IPS-20b (cell line): ENCODE results near the gene RCAN3.

Source experiments
- H3K27ac ChIP-seq: one replicate; pipeline ENCODE4 v1.5.1; 2013; ENCODE audit warnings: low read length
- H3K27me3 ChIP-seq: 2 replicates; pipeline ENCODE4 v1.6.1; 2013; ENCODE audit warnings: mild to moderate bottlenecking, low read length, inconsistent platforms; ENCODE audit not compliant: insufficient read depth
- H3K36me3 ChIP-seq: 2 replicates; pipeline ENCODE4 v1.6.1; 2013; ENCODE audit warnings: low read depth, mild to moderate bottlenecking, inconsistent platforms, low read length, moderate library complexity; ENCODE audit not compliant: insufficient read depth
- H3K4me1 ChIP-seq: 2 replicates; pipeline ENCODE4 v1.6.1; 2013; ENCODE audit warnings: mild to moderate bottlenecking, control low read depth, inconsistent platforms, low read length, moderate library complexity; ENCODE audit not compliant: insufficient read depth
- H3K4me3 ChIP-seq: 2 replicates; pipeline ENCODE4 v1.5.1; 2013; ENCODE audit warnings: mild to moderate bottlenecking, low read length, inconsistent platforms
- H3K9ac ChIP-seq: 2 replicates; pipeline ENCODE4 v1.6.1; 2013; ENCODE audit warnings: low read depth, mild to moderate bottlenecking, inconsistent platforms, low read length, moderate library complexity
- H3K9me3 ChIP-seq: 2 replicates; pipeline ENCODE4 v1.6.1; 2013; ENCODE audit warnings: mild to moderate bottlenecking, low read depth, low read length, inconsistent platforms; ENCODE audit not compliant: insufficient read depth

RCAN3 gene

DNA sequence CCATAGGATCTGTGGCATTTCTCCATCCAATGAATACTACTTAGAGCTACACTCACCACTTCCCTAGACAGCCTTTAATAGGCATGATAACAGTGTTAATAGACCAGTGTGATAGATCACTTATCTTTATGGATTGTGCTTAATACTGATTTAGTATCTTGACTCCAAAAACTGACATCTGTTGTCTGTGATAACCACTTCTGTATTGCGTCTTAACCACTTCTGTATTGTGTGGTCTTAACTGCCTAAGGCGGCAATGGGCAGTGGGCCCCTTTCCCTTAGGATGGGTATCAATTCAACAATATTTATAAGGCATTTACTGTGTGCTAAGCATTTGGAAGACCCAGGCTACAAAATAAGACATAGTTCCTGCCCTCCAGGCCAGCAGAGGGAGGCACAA lies 32.0 kb upstream of the RCAN3 start:
- Histone ChIP-seq H3K9me3 (no peaks in the 10 kb centered on the region), H3K9ac (no peak overlapping the region), H3K4me3 (no peak overlapping the region), H3K27me3 (no peaks in the 10 kb centered on the region), H3K27ac (no peak overlapping the region), H3K36me3 (no peaks in the 10 kb centered on the region), H3K4me1 (peaks cover 6% of the 10 kb centered on the region)

GRCh38 chr1:24472527-24473251 lies 29.9 kb upstream of the RCAN3 start:
- H3K36me3 ChIP-seq: no peaks in the 10 kb centered on the region
- H3K4me1 ChIP-seq: no peaks in the 10 kb centered on the region; the same call in 1 of the 2 replicates
- no peaks in the 10 kb centered on the region for H3K27me3 ChIP-seq
- no peak overlapping the region for H3K4me3 ChIP-seq
- no peaks in the 10 kb centered on the region for H3K9me3 ChIP-seq
- H3K27ac ChIP-seq: no peak overlapping the region
- no peak overlapping the region for H3K9ac ChIP-seq

DNA sequence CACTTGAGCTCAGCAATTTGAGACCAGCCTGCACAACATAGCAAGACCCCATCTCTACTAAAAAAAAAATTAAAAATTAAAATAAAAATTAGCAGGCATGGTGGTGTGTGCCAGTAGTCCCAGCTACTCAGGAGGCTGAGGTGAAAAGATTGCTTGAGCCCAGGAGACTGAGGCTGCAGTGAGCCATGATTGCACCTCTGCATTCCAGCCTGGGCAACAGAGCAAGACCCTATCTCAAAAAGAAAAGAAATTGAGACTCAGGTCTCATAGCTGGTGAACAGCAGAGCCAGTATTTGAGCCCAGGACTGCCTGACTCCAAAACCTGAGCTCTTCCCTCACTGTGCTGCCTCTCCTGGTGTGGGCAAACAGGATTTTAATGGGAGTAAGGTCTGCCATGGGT lies 28.4 kb upstream of the RCAN3 start:
- no peak overlapping the region for H3K27ac ChIP-seq
- no peak overlapping the region for H3K9ac ChIP-seq
- no peaks in the 10 kb centered on the region for H3K9me3 ChIP-seq
- H3K4me3 ChIP-seq: no peak overlapping the region
- no peaks in the 10 kb centered on the region for H3K27me3 ChIP-seq
- no peaks in the 10 kb centered on the region for H3K36me3 ChIP-seq
- no peaks in the 10 kb centered on the region; the same call in 1 of the 2 replicates for H3K4me1 ChIP-seq

- H3K9ac ChIP-seq: no peak overlapping the region
- H3K27ac ChIP-seq: no peak overlapping the region
- H3K4me3 ChIP-seq: no peak overlapping the region
- H3K27me3 ChIP-seq: no peaks in the 10 kb centered on the region
- no peaks in the 10 kb centered on the region for H3K36me3 ChIP-seq
- no peaks in the 10 kb centered on the region for H3K4me1 ChIP-seq
- no peaks in the 10 kb centered on the region for H3K9me3 ChIP-seq
Observed at GRCh38 chr1:24475700-24476099, 26.9 kb upstream of the RCAN3 start.

DNA sequence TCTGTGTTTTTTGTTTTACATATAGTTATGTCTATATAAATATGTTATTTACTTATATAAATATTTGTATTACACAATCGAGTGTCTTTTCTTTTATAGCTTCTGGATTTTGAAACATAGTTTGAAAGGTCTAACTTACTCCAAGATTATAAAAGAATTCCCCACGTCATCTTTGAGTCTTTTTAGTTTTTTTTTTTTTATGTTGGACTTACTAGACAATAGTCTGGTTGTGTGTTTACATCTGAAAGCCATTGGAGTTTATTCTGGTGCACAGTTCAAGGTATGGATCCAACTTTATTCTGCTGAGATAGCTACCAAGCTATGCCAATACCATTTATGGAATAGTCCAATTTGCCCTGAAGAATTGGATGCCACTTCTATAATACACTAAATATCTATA lies 26.1 kb upstream of the RCAN3 start:
- no peaks in the 10 kb centered on the region; the same call in 1 of the 2 replicates for H3K4me1 ChIP-seq
- H3K27ac ChIP-seq: no peak overlapping the region
- no peaks in the 10 kb centered on the region for H3K27me3 ChIP-seq
- no peaks in the 10 kb centered on the region for H3K36me3 ChIP-seq
- H3K4me3 ChIP-seq: no peak overlapping the region
- no peaks in the 10 kb centered on the region for H3K9me3 ChIP-seq
- no peak overlapping the region for H3K9ac ChIP-seq

DNA sequence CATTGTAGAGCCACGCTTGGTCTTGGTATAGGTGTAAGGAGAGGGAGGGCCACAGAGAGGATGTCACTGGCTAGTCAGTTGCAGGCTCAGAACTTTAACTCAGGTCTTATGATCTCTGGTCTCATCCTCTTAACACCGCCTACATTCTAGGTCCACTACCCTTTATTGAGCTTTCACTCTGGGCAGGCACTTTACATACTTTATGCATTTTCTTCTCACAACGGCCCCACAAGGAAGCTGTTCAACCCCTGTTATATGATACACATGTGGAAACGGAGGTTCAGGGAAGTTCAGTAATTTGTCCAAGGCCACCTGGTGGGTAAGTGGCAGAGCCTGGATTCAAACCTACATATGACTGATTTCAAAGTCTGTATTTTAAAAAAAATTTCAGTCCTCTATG lies 25.3 kb upstream of the RCAN3 start:
- no peak overlapping the region for H3K4me3 ChIP-seq
- no peak overlapping the region for H3K9ac ChIP-seq
- H3K36me3 ChIP-seq: no peaks in the 10 kb centered on the region
- H3K4me1 ChIP-seq: no peaks in the 10 kb centered on the region; the same call in 1 of the 2 replicates
- H3K27ac ChIP-seq: no peak overlapping the region
- no peaks in the 10 kb centered on the region for H3K9me3 ChIP-seq
- no peaks in the 10 kb centered on the region for H3K27me3 ChIP-seq

- no peaks in the 10 kb centered on the region for H3K36me3 ChIP-seq
- no peaks in the 10 kb centered on the region for H3K27me3 ChIP-seq
- H3K9ac ChIP-seq: no peak overlapping the region
- H3K4me1 ChIP-seq: no peaks in the 10 kb centered on the region; the same call in 1 of the 2 replicates
- H3K27ac ChIP-seq: no peak overlapping the region
- H3K9me3 ChIP-seq: no peaks in the 10 kb centered on the region
- H3K4me3 ChIP-seq: no peak overlapping the region
Observed at GRCh38 chr1:24481101-24481500, 21.5 kb upstream of the RCAN3 start.

- Histone ChIP-seq H3K4me1 (no peaks in the 10 kb centered on the region; the same call in 1 of the 2 replicates), H3K4me3 (no peak overlapping the region), H3K27ac (no peak overlapping the region)
Observed at GRCh38 chr1:24481843-24482610, 20.6 kb upstream of the RCAN3 start.

DNA sequence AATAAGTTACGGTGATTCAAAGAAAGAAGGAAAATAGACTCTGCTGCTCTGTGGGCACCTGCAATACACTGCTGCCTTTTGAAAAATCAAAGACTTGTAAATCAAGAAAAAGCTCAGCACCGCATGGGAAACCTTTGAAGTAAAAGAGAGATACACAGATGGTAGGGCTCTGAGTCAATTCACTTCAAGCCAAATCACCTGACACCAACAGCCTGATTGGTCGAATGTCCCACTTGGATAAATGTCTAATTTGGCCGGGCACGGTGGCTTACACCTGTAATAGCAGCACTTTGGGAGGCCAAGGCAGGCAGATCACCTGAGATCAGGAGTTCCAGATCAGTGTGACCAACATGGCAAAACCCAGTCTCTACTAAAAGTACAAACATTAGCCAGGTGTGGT lies 19.2 kb upstream of the RCAN3 start:
- Histone ChIP-seq H3K27ac (no peak overlapping the region), H3K9me3 (no peaks in the 10 kb centered on the region), H3K27me3 (no peaks in the 10 kb centered on the region), H3K4me1 (no peaks in the 10 kb centered on the region; the same call in 1 of the 2 replicates), H3K9ac (no peak overlapping the region), H3K36me3 (no peaks in the 10 kb centered on the region), H3K4me3 (no peak overlapping the region)

More at GRCh38 chr1:24481843-24482610, 20.6 kb upstream of the RCAN3 start:
- Histone ChIP-seq H3K27me3 (no peaks in the 10 kb centered on the region), H3K9ac (no peak overlapping the region), H3K36me3 (no peaks in the 10 kb centered on the region), H3K9me3 (no peaks in the 10 kb centered on the region)

DNA sequence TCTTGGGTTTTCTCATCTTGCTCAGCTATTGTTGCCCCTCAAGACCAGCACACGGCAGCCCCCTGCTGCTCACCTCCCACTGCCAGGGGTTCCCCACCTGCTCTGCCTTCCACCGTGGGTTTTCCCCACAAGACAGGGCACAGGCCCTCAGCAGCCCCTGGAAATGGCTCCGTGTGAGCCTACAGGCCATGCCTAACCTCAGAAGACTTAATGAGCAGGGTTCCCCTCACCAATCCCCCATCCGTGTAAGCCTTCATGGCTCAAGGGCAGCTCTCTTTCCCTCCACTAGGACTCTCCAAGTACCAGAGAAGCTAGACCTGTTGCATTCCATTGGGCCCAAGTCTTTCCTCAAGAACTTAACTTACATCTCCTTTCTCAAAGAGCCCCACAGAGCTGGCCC lies 18.4 kb upstream of the RCAN3 start:
- Histone ChIP-seq H3K4me1 (no peaks in the 10 kb centered on the region; the same call in 1 of the 2 replicates), H3K9ac (no peak overlapping the region), H3K27me3 (no peaks in the 10 kb centered on the region), H3K4me3 (no peak overlapping the region), H3K27ac (no peak overlapping the region), H3K36me3 (no peaks in the 10 kb centered on the region), H3K9me3 (no peaks in the 10 kb centered on the region; the same call in 1 of the 2 replicates)

- no peak overlapping the region for H3K27ac ChIP-seq
- H3K27me3 ChIP-seq: no peaks in the 10 kb centered on the region
- no peak overlapping the region for H3K4me3 ChIP-seq
- H3K4me1 ChIP-seq: no peaks in the 10 kb centered on the region; the same call in 1 of the 2 replicates
- H3K9ac ChIP-seq: no peak overlapping the region
- H3K9me3 ChIP-seq: peaks cover 10% of the 10 kb centered on the region
- no peaks in the 10 kb centered on the region for H3K36me3 ChIP-seq
Observed at GRCh38 chr1:24486331-24487065, 16.1 kb upstream of the RCAN3 start.
